ENCODE data around the gene QKI.

DNA sequence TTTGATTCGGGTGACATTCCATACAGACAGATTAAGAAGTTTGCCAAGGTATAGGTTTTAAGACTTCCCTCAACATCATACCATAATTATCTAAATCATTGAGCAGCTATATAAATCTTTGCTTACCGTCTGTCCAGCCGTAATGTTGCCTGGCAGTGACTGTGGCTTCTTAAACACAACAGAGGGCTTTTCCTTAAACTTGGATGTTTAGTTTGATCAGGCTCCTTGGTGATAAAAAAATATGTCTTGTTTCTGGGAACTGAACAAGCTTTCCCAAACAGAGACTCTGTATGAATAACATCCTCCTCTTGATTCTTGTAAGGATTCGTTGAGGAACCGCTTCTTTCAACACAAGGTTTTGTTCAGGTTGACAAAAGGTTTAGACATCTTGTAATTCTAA lies 130.9 kb downstream of the QKI start:
- no peak for TF ChIP-seq CTCF (optimal IDR thresholded peaks at IDR 0.05 in 1 of 3, IDR thresholded peaks at IDR 0.05 in 1 of 3, conservative IDR thresholded peaks at IDR 0.05 in 1 of 3; ENCODE audit: extremely low read depth in 1 of 3, insufficient read depth in 2 of 3, low read length in 3 of 3)
- no peak for TF ChIP-seq EZH2 (IDR thresholded peaks at IDR 0.05; ENCODE audit: low read length)

Data from keratinocyte (primary cell).